ENCODE measurements around the gene SLC18A2.
A peak's percentile ranks its signal among the peaks of the same experiment; 100 is the strongest.

Gene SLC18A2

DNA sequence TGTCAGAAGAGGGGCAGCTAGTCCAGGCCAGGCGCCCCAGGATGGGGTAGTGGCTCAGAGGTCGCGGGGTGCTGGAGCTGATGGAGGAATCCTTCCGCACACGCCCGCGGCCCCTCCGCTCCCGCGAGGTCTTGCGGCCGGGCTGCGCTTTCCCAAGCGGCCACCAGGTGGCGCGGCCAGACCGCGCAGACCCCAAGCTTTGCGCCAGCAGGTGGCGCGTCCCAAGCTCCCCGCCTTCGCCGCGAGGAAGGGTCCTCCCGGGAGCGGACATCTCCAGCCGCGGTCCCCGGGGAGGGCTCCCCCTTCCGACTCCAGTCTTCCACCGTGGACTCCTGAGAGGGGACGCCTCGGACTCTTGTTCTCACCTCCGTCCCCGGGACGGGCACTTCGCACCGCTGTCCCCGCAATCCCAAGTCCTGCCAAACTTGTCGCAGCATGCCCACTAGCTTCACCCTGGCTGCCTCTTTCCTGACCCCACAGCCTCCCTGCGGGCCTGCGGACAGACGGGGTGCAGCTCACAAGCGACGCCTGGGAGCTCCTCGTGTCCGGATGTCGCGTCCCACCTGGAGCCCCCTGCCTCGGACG is 24.2 kb upstream of the SLC18A2 start:
- TF ChIP-seq Cebpa-rat (IDR thresholded peaks at IDR 0.05), result no peak
- peak overlapping the region; percentile 26 to 61 (median 48) for H3K4me3 ChIP-seq
- no peak overlapping the region for H3K27ac ChIP-seq
- peak overlapping the region in 7 of 11 experiments; percentile 7 to 54 (median 47); a peak in 9 of 22 replicates for H3K9ac ChIP-seq
- peak overlapping the region; percentile 62 to 90 (median 82) for H3K4me2 ChIP-seq
- H3K4me1 ChIP-seq, result peaks cover 0 to 18% (median 9%) of the 10 kb centered on the region in 10 experiments; a peak in 16 of 20 replicates
- H4K20me1 ChIP-seq, result no peaks in the 10 kb centered on the region; a peak in 1 of 22 replicates
- H3K36me3 ChIP-seq, result no peaks in the 10 kb centered on the region
- H3K27me3 ChIP-seq, result no peaks in the 10 kb centered on the region
- H3K9me3 ChIP-seq (replicated peaks in 1 of 11), result peaks cover 8 to 23% (median 16%) of the 10 kb centered on the region in 11 experiments; a peak in 21 of 22 replicates

GRCh38 chr10:117217196-117217761 is 23.6 kb upstream of the SLC18A2 start:
- peak overlapping the region in 7 of 11 experiments; percentile 4 to 53 (median 35); a peak in 5 of 22 replicates for H3K9ac ChIP-seq
- H4K20me1 ChIP-seq, result no peaks in the 10 kb centered on the region; a peak in 1 of 22 replicates
- peaks cover 0 to 19% (median 9%) of the 10 kb centered on the region in 10 experiments; a peak in 16 of 20 replicates for H3K4me1 ChIP-seq
- H3K9me3 ChIP-seq (replicated peaks in 1 of 11), result peaks cover 2 to 17% (median 10%) of the 10 kb centered on the region in 11 experiments; a peak in 21 of 22 replicates
- TF ChIP-seq Cebpa-rat (IDR thresholded peaks at IDR 0.05), result no peak
- no peaks in the 10 kb centered on the region for H3K36me3 ChIP-seq
- H3K4me2 ChIP-seq, result peak overlapping the region; percentile 62 to 90 (median 82)
- H3K4me3 ChIP-seq, result peak overlapping the region; percentile 26 to 61 (median 48)
- H3K27me3 ChIP-seq, result no peaks in the 10 kb centered on the region
- H3K27ac ChIP-seq, result no peak overlapping the region

DNA sequence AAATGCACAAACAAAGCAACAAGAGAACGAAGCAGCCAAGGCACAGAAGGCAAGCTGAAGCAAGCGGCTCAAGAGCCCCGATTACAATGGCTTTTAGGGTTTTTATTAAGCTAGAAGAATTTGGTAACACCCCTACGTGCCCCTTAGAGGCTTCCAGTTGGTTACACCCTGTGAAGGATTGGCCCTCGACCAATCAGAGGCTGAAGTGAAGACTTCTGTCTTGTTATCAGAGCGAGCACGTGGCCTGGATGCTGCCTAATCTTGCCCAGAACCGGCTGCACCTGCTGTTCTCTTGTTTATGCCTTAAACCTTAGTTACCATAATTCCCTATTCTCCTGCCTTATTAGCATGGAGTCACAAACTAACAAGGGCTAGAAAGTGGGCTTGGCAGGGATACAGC is 22.3 kb upstream of the SLC18A2 start:
- no peak for TF ChIP-seq Cebpa-rat (IDR thresholded peaks at IDR 0.05)
- Histone ChIP-seq H3K27ac (no peak overlapping the region), H3K27me3 (no peaks in the 10 kb centered on the region), H3K9me3 (replicated peaks in 1 of 11) (peaks cover 0 to 11% (median 3%) of the 10 kb centered on the region in 11 experiments; a peak in 6 of 22 replicates), H3K9ac (no peak overlapping the region), H3K4me3 (no peak overlapping the region), H3K4me1 (peaks cover 0 to 19% (median 9%) of the 10 kb centered on the region in 10 experiments; a peak in 16 of 20 replicates), H3K4me2 (no peak overlapping the region), H4K20me1 (no peaks in the 10 kb centered on the region; a peak in 1 of 22 replicates), H3K36me3 (no peaks in the 10 kb centered on the region)

DNA sequence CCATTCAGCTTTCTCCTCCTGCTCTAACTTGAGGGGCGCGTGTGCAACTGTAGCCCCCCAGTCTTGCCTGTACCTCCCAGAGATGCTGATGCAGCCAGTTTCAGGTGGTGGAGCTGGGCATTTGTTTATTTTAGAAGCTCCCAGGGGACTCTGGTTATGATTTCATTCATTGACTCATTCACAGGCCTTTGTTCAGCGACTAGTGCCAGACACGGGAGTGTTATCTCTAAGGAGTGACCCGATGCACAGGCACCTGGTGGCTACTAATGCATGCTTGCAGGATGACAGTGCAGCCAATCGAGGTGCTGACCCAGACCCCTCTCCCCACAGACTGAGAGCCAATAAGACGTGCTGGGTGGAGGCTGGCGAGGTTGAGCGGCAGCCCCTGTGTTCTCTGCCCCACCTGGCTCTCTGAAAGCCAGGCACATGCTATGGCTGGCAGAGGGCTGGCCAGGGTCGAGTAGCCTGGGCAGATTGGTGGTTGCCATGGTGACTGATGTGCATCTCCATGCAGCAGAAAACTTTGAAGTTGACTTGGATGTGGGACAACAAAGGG is 19.7 kb upstream of the SLC18A2 start:
- H3K27ac ChIP-seq, result no peak overlapping the region

DNA sequence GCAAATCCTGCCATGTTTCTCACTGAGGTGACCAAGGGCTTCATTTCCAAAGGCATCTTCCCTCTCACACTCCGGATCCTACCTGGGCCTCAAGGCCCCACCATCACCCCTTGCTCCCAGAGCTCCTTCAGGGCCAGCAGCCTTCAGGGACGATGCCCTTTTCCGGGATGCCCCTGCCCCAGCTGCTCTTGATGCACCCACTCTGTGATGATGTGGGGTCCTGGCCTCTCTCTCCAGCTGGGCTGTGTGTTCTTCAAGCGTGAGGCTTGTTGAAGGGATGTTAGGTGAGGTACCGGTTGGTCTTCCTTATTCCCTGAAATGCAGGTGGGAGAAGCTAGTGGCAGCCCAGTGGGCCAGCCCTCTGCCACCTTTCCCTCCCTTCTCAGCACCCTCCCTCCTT is 18.4 kb upstream of the SLC18A2 start:
- Histone ChIP-seq H3K36me3 (no peaks in the 10 kb centered on the region), H3K9me3 (replicated peaks in 1 of 11) (no peaks in the 10 kb centered on the region), H3K27ac (no peak overlapping the region), H3K9ac (no peak overlapping the region), H3K4me1 (peaks cover 0 to 10% (median 8%) of the 10 kb centered on the region in 10 experiments; a peak in 15 of 20 replicates), H3K4me3 (no peak overlapping the region), H3K27me3 (no peaks in the 10 kb centered on the region), H4K20me1 (no peaks in the 10 kb centered on the region; a peak in 1 of 22 replicates), H3K4me2 (no peak overlapping the region)
- TF ChIP-seq Cebpa-rat (IDR thresholded peaks at IDR 0.05), result no peak

More for the DNA sequence above, 19.7 kb upstream of the SLC18A2 start:
- TF ChIP-seq Cebpa-rat (IDR thresholded peaks at IDR 0.05), result no peak
- H3K4me1 ChIP-seq, result peaks cover 0 to 19% (median 9%) of the 10 kb centered on the region in 10 experiments; a peak in 16 of 20 replicates
- H3K36me3 ChIP-seq, result no peaks in the 10 kb centered on the region
- peak overlapping the region in 9 of 11 experiments; percentile 12 to 50 (median 33); a peak in 9 of 22 replicates for H3K4me2 ChIP-seq
- H4K20me1 ChIP-seq, result no peaks in the 10 kb centered on the region; a peak in 1 of 22 replicates
- H3K9me3 ChIP-seq (replicated peaks in 1 of 11), result peaks cover 0 to 10% (median 3%) of the 10 kb centered on the region in 11 experiments; a peak in 6 of 22 replicates
- no peak overlapping the region for H3K9ac ChIP-seq
- no peaks in the 10 kb centered on the region for H3K27me3 ChIP-seq
- H3K4me3 ChIP-seq, result no peak overlapping the region

GRCh38 chr10:117222976-117223692 is 17.8 kb upstream of the SLC18A2 start:
- no peak overlapping the region for H3K4me2 ChIP-seq
- no peak overlapping the region for H3K27ac ChIP-seq
- no peaks in the 10 kb centered on the region for H3K27me3 ChIP-seq
- no peak overlapping the region for H3K9ac ChIP-seq
- H3K4me1 ChIP-seq, result peaks cover 0 to 10% (median 8%) of the 10 kb centered on the region in 10 experiments; a peak in 15 of 20 replicates
- H4K20me1 ChIP-seq, result no peaks in the 10 kb centered on the region; a peak in 1 of 22 replicates
- no peaks in the 10 kb centered on the region for H3K36me3 ChIP-seq
- H3K9me3 ChIP-seq (replicated peaks in 1 of 11), result no peaks in the 10 kb centered on the region
- TF ChIP-seq Cebpa-rat (IDR thresholded peaks at IDR 0.05), result no peak
- no peak overlapping the region for H3K4me3 ChIP-seq

GRCh38 chr10:117223693-117224430 is 17.1 kb upstream of the SLC18A2 start:
- no peaks in the 10 kb centered on the region for H3K27me3 ChIP-seq
- no peak overlapping the region for H3K4me3 ChIP-seq
- H3K9me3 ChIP-seq (replicated peaks in 1 of 11), result peaks cover 0 to 2% (median 0%) of the 10 kb centered on the region in 11 experiments; a peak in 1 of 22 replicates
- TF ChIP-seq Cebpa-rat (IDR thresholded peaks at IDR 0.05), result no peak
- H4K20me1 ChIP-seq, result no peaks in the 10 kb centered on the region; a peak in 1 of 22 replicates
- no peak overlapping the region for H3K9ac ChIP-seq
- H3K36me3 ChIP-seq, result no peaks in the 10 kb centered on the region
- no peak overlapping the region for H3K27ac ChIP-seq
- no peak overlapping the region for H3K4me2 ChIP-seq
- H3K4me1 ChIP-seq, result peaks cover 0 to 10% (median 8%) of the 10 kb centered on the region in 10 experiments; a peak in 15 of 20 replicates

DNA sequence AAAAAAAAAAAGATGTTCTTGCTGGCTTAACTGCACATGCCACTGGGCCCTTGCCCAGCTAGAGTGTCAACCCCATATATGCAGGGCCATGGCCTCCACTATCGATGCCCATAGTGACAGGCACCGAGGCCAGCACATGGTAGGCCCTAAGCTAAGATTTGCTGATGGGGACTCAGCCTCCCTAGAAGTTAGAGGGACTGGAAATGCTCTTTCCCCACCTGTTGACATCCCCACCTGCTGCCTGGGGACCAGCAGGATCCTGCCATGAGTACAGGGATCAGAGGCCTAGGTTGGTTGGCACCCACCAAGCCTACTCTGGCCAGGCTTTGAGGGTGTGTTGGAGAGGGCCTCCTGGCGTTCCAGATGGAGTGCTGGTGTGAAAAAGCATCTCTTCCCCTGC is 16.0 kb upstream of the SLC18A2 start:
- Histone ChIP-seq H3K27ac (no peak overlapping the region), H3K4me2 (no peak overlapping the region), H3K4me3 (no peak overlapping the region), H3K9me3 (replicated peaks in 1 of 11) (peaks cover 4 to 12% (median 5%) of the 10 kb centered on the region in 11 experiments; a peak in 14 of 22 replicates), H3K4me1 (peaks cover 0 to 10% (median 8%) of the 10 kb centered on the region in 10 experiments; a peak in 15 of 20 replicates), H3K36me3 (no peaks in the 10 kb centered on the region), H3K27me3 (no peaks in the 10 kb centered on the region), H4K20me1 (no peaks in the 10 kb centered on the region; a peak in 1 of 22 replicates), H3K9ac (no peak overlapping the region)
- TF ChIP-seq Cebpa-rat (IDR thresholded peaks at IDR 0.05), result no peak
